HepG2 (cell line): ENCODE results near the gene DCP2. TPM values are rescaled to one million over a fixed set of nuclear protein-coding genes. Genes with fewer than 3 reads are reported as not detected.
A peak's percentile ranks its signal among the peaks of the same experiment; 100 is the strongest.

Source experiments
- CHD4 ChIP-seq: fragments of 200-600 bp; sonication (generic); IDR thresholded peaks from 2 replicates; pipeline ENCODE4 v1.7.0; 2017; ENCODE audit warnings: mild to moderate bottlenecking, low read length, borderline replicate concordance
- GLMP ChIP-seq: sonication (generic); formaldehyde crosslinking; IDR thresholded peaks from 2 replicates; pipeline ENCODE4 v1.9.0; 2021; ENCODE audit warnings: missing genetic modification reagents, mild to moderate bottlenecking, borderline replicate concordance
- HCFC1 ChIP-seq: fragments of 150-350 bp; IDR thresholded peaks from 2 replicates; pipeline ENCODE4 v1.6.1; 2014; ENCODE audit warnings: low read depth, low read length
- HIC2 ChIP-seq: sonication (generic); formaldehyde crosslinking; IDR thresholded peaks from 2 replicates; pipeline ENCODE4 v1.9.0; 2022; ENCODE audit warnings: low read depth, missing genetic modification reagents
- HMG20A ChIP-seq: IDR thresholded peaks from 2 replicates; pipeline ENCODE4 v1.6.1; 2016; ENCODE audit warnings: borderline replicate concordance
- IKZF5 ChIP-seq: IDR thresholded peaks from 2 replicates; pipeline ENCODE4 v1.6.1; 2018; ENCODE audit warnings: missing genetic modification reagents, mild to moderate bottlenecking, missing compliant biosample characterization
- MXD4 ChIP-seq: IDR thresholded peaks from 2 replicates; pipeline ENCODE4 v1.6.1; 2016; ENCODE audit warnings: mild to moderate bottlenecking, missing biosample characterization, missing genetic modification reagents
- PHF8 ChIP-seq: sonication (generic); formaldehyde crosslinking; IDR thresholded peaks from 2 replicates; pipeline ENCODE4 v1.5.0; 2020; ENCODE audit warnings: missing genetic modification reagents
- PITX1 ChIP-seq: sonication (generic); formaldehyde crosslinking; IDR thresholded peaks from 2 replicates; pipeline ENCODE4 v1.5.1; 2020; ENCODE audit warnings: mild to moderate bottlenecking, missing genetic modification reagents
- SAP130 ChIP-seq: IDR thresholded peaks from 2 replicates; pipeline ENCODE4 v1.6.1; 2016; ENCODE audit warnings: low read depth
- SP2 ChIP-seq: sonication (generic); formaldehyde crosslinking; IDR thresholded peaks from 2 replicates; pipeline ENCODE4 v1.5.1; 2020; ENCODE audit warnings: mild to moderate bottlenecking, missing genetic modification reagents
- TFE3 ChIP-seq: IDR thresholded peaks from 2 replicates; pipeline ENCODE4 v1.6.1; 2016
- THAP7 ChIP-seq: sonication (generic); formaldehyde crosslinking; IDR thresholded peaks from 2 replicates; pipeline ENCODE4 v1.8.1; 2023; ENCODE audit warnings: mild to moderate bottlenecking, missing genetic modification reagents
- ZMYM3 ChIP-seq: sonication (generic); formaldehyde crosslinking; IDR thresholded peaks from 2 replicates; pipeline ENCODE4 v1.5.1; 2020; ENCODE audit warnings: mild to moderate bottlenecking, missing genetic modification reagents
- ZNF121 ChIP-seq: sonication (generic); formaldehyde crosslinking; IDR thresholded peaks from 2 replicates; pipeline ENCODE4 v1.5.0; 2020; ENCODE audit warnings: mild to moderate bottlenecking, missing genetic modification reagents
- ZNF260 ChIP-seq: sonication (generic); formaldehyde crosslinking; IDR thresholded peaks from 2 replicates; pipeline ENCODE4 v1.4.0; 2020; ENCODE audit warnings: missing genetic modification reagents, low read depth, mild to moderate bottlenecking, borderline replicate concordance
- ZNF280B ChIP-seq: sonication (generic); formaldehyde crosslinking; IDR thresholded peaks from 2 replicates; pipeline ENCODE4 v1.5.0; 2020; ENCODE audit warnings: missing genetic modification reagents, mild to moderate bottlenecking, borderline replicate concordance
- ZNF282 ChIP-seq: fragments of 450-650 bp; IDR thresholded peaks from 2 replicates; pipeline ENCODE4 v1.6.1; 2018; ENCODE audit not compliant: partially characterized antibody
- ZNF615 ChIP-seq: sonication (generic); formaldehyde crosslinking; IDR thresholded peaks from 2 replicates; pipeline ENCODE4 v1.5.0; 2020; ENCODE audit warnings: mild to moderate bottlenecking, missing genetic modification reagents, borderline replicate concordance
- ZNF879 ChIP-seq: sonication (generic); formaldehyde crosslinking; IDR thresholded peaks from 2 replicates; pipeline ENCODE4 v1.8.1; 2023; ENCODE audit warnings: missing genetic modification reagents
- ZXDC ChIP-seq: sonication (generic); formaldehyde crosslinking; IDR thresholded peaks from 2 replicates; pipeline ENCODE4 v1.5.0; 2020; ENCODE audit warnings: mild to moderate bottlenecking, missing genetic modification reagents
- polyA plus RNA-seq, 8 experiments: library from polyadenylated mRNA; depleted of rRNA in 3 of 8; stranded (reverse) in 7 of 8; unstranded in 1 of 8; fragments of >200 nt; fragmentation: Illumina TruSeq in 4 of 8; extraction: Trizol in 4 of 8; gene quantifications; 2 replicates each; pipeline versions ENCODE4 v1.2.1 to v1.2.3, GENCODE V29; 2011 to 2016; ENCODE audit warnings: low read depth in 4 of 8, missing spikeins in 1 of 8, mixed read lengths in 1 of 8; ENCODE audit not compliant: insufficient read depth in 1 of 8
- total RNA-seq, 5 experiments: library from RNA; depleted of rRNA; stranded (reverse); fragments of >200 nt; fragmentation: Illumina TruSeq; extraction: Trizol; gene quantifications; 2 replicates each; pipeline ENCODE4 v1.2.3, GENCODE V29; 2016; ENCODE audit warnings: low read depth in 1 of 5

DCP2 gene
- total and polyA plus RNA-seq, 2 of the 13 experiments (the other 11 are each of a cell fraction or from before 2014, with no cell fraction given) = 16.2 to 63.4 TPM

- no peak for TF ChIP-seq CHD4
- TF ChIP-seq ZNF280B (CRISPR knock-in tag) = no peak
- no peak for TF ChIP-seq THAP7 (CRISPR knock-in tag)
- TF ChIP-seq IKZF5 (CRISPR knock-in tag) = no peak
- no peak for TF ChIP-seq ZNF260 (CRISPR knock-in tag)
- TF ChIP-seq ZNF615 = no peak
- TF ChIP-seq HMG20A (CRISPR knock-in tag) = no peak
- TF ChIP-seq SP2 (CRISPR knock-in tag) = no peak
- no peak for TF ChIP-seq HIC2 (CRISPR knock-in tag)
- 0 out of 2 replicates have a peak, but pooled peaks have one; percentile 23 for TF ChIP-seq SAP130 (CRISPR knock-in tag)
- TF ChIP-seq GLMP (CRISPR knock-in tag) = no peak
- peak; percentile 17; the same call in 1 of the 2 replicates for TF ChIP-seq ZMYM3
- TF ChIP-seq MXD4 (CRISPR knock-in tag) = no peak
- TF ChIP-seq PITX1 (CRISPR knock-in tag) = 0 out of 2 replicates have a peak, but pooled peaks have one; percentile 29
- no peak for TF ChIP-seq PHF8 (CRISPR knock-in tag)
- no peak for TF ChIP-seq ZNF282
- no peak for TF ChIP-seq HCFC1
- peak; percentile 97 for TF ChIP-seq ZNF121
- no peak for TF ChIP-seq ZXDC (CRISPR knock-in tag)
- no peak for TF ChIP-seq TFE3
- no peak for TF ChIP-seq ZNF879 (CRISPR knock-in tag)
Measured at GRCh38 chr5:113002423-113002822, 25.8 kb downstream of the DCP2 start (continued).
